H9 (cell line): ENCODE measurements around the gene CAMKK1. TPM values are rescaled to one million over a fixed set of nuclear protein-coding genes. Genes with fewer than 3 reads are reported as not detected.

Source experiments
- DNase-seq: peaks from one replicate; pipeline ENCODE4 v3.0.0-alpha.2; 2017
- H2AFZ ChIP-seq: one replicate; pipeline ENCODE4 v1.6.1; 2013; ENCODE audit warnings: mild to moderate bottlenecking, low read length, control low read depth, moderate library complexity
- H2AK5ac ChIP-seq: 2 replicates; pipeline ENCODE4 v1.6.1; 2013; ENCODE audit warnings: low read length, control low read depth, mixed read lengths; ENCODE audit not compliant: insufficient read length
- H2BK120ac ChIP-seq: one replicate; pipeline ENCODE4 v1.6.1; 2013; ENCODE audit warnings: low read depth, mild to moderate bottlenecking, low read length, control low read depth, inconsistent platforms; ENCODE audit not compliant: poor library complexity, severe bottlenecking
- H2BK12ac ChIP-seq: 2 replicates; pipeline ENCODE4 v1.6.1; 2013; ENCODE audit warnings: low read length, control low read depth, mixed read lengths, low read depth; ENCODE audit not compliant: insufficient read length
- H2BK15ac ChIP-seq: 2 replicates; pipeline ENCODE4 v1.6.1; 2013; ENCODE audit warnings: low read depth, low read length, control low read depth
- H2BK20ac ChIP-seq: one replicate; pipeline ENCODE4 v1.6.1; 2013; ENCODE audit warnings: low read depth, mild to moderate bottlenecking, low read length, control low read depth, inconsistent platforms; ENCODE audit not compliant: poor library complexity, severe bottlenecking
- H2BK5ac ChIP-seq: 2 replicates; pipeline ENCODE4 v1.6.1; 2013; ENCODE audit warnings: low read length, control low read depth, mixed read lengths; ENCODE audit not compliant: insufficient read length
- H3K14ac ChIP-seq: 2 replicates; pipeline ENCODE4 v1.6.1; 2013; ENCODE audit warnings: low read length, control low read depth; ENCODE audit not compliant: insufficient read depth
- H3K18ac ChIP-seq: 2 replicates; pipeline ENCODE4 v1.6.1; 2013; ENCODE audit warnings: low read depth, mild to moderate bottlenecking, mixed read lengths, low read length, control low read depth; ENCODE audit not compliant: insufficient read length
- H3K23ac ChIP-seq: 2 replicates; pipeline ENCODE4 v1.6.1; 2013; ENCODE audit warnings: low read length, control low read depth, mixed read lengths, low read depth; ENCODE audit not compliant: insufficient read length
- H3K23me2 ChIP-seq: 2 replicates; pipeline ENCODE4 v1.6.1; 2013; ENCODE audit warnings: low read depth, mild to moderate bottlenecking, mixed read lengths, low read length, control low read depth; ENCODE audit not compliant: insufficient read length, poor library complexity, severe bottlenecking
- H3K27ac ChIP-seq: 2 replicates; pipeline ENCODE4 v1.5.1; 2013; ENCODE audit warnings: low read length, control low read depth, mixed read lengths, low read depth; ENCODE audit not compliant: insufficient read length
- H3K27me3 ChIP-seq: 2 replicates; pipeline ENCODE4 v1.6.1; 2013; ENCODE audit warnings: low read length, control low read depth, inconsistent platforms; ENCODE audit not compliant: insufficient read depth
- H3K4ac ChIP-seq: 2 replicates; pipeline ENCODE4 v1.6.1; 2013; ENCODE audit warnings: low read depth, mild to moderate bottlenecking, control low read depth, inconsistent platforms, low read length, moderate library complexity
- H3K4me1 ChIP-seq: 2 replicates; pipeline ENCODE4 v1.6.1; 2013; ENCODE audit warnings: low read length, control low read depth, inconsistent platforms; ENCODE audit not compliant: insufficient read depth
- H3K4me2 ChIP-seq: 2 replicates; pipeline ENCODE4 v1.6.1; 2013; ENCODE audit warnings: low read length, control low read depth, mixed read lengths; ENCODE audit not compliant: insufficient read length, insufficient read depth
- H3K56ac ChIP-seq: 2 replicates; pipeline ENCODE4 v1.6.1; 2013; ENCODE audit warnings: low read depth, mild to moderate bottlenecking, mixed read lengths, low read length, control low read depth; ENCODE audit not compliant: insufficient read length
- H3K79me1 ChIP-seq: 2 replicates; pipeline ENCODE4 v1.6.1; 2013; ENCODE audit warnings: low read depth, mild to moderate bottlenecking, moderate library complexity, low read length, control low read depth, inconsistent platforms; ENCODE audit not compliant: insufficient read depth, poor library complexity, severe bottlenecking
- H3K79me2 ChIP-seq: 2 replicates; pipeline ENCODE4 v1.6.1; 2013; ENCODE audit warnings: low read length, control low read depth, inconsistent platforms; ENCODE audit not compliant: insufficient read depth
- H3K9ac ChIP-seq: 2 replicates; pipeline ENCODE4 v1.6.1; 2013; ENCODE audit warnings: low read length, control low read depth, mixed read lengths; ENCODE audit not compliant: insufficient read length; ENCODE audit errors: extremely low read depth
- H3K9me3 ChIP-seq: one replicate; pipeline ENCODE4 v1.6.1; 2013; ENCODE audit warnings: low read depth, low read length, inconsistent platforms; ENCODE audit not compliant: control insufficient read depth
- H3T11ph ChIP-seq: one replicate; pipeline ENCODE4 v1.6.1; 2013; ENCODE audit warnings: mild to moderate bottlenecking, low read length, control low read depth, inconsistent platforms
- H4K20me1 ChIP-seq: one replicate; pipeline ENCODE4 v1.6.1; 2013; ENCODE audit not compliant: control insufficient read depth, insufficient read length, insufficient read depth
- H4K5ac ChIP-seq: 2 replicates; pipeline ENCODE4 v1.6.1; 2013; ENCODE audit warnings: low read depth, mild to moderate bottlenecking, mixed read lengths, low read length, control low read depth; ENCODE audit not compliant: insufficient read length
- H4K8ac ChIP-seq: replicated peaks from 2 replicates; pipeline ENCODE4 v1.6.1; 2013; ENCODE audit warnings: low read length, control low read depth, mixed read lengths, low read depth; ENCODE audit not compliant: insufficient read length
- H4K91ac ChIP-seq: 2 replicates; pipeline ENCODE4 v1.6.1; 2013; ENCODE audit warnings: low read depth, mild to moderate bottlenecking, moderate library complexity, mixed read lengths, low read length, control low read depth; ENCODE audit not compliant: insufficient read length
- H3K27ac Mint-ChIP-seq, 3 experiments: 2 replicates in 2 of 3; 3 replicates in 1 of 3; pipeline ENCODE4 v1.8.0; 2020 to 2021; ENCODE audit warnings: mixed read lengths in 3 of 3, mild to moderate bottlenecking in 1 of 3, moderate library complexity in 1 of 3
- H3K27me3 Mint-ChIP-seq: 2 replicates; pipeline ENCODE4 v1.8.0; 2021; ENCODE audit warnings: low read depth, mild to moderate bottlenecking, moderate library complexity, mixed read lengths
- H3K36me3 Mint-ChIP-seq, 3 experiments: 2 replicates in 2 of 3; 3 replicates in 1 of 3; pipeline ENCODE4 v1.8.0; 2020 to 2021; ENCODE audit warnings: low read depth in 3 of 3, mixed read lengths in 3 of 3; ENCODE audit not compliant: insufficient read depth in 1 of 3
- H3K4me1 Mint-ChIP-seq, 2 experiments: 2 replicates each; pipeline ENCODE4 v1.8.0; 2020; ENCODE audit warnings: mixed read lengths in 2 of 2
- H3K4me3 Mint-ChIP-seq, 2 experiments: 2 replicates in 1 of 2; 3 replicates in 1 of 2; pipeline ENCODE4 v1.8.0; 2020 to 2021; ENCODE audit warnings: mild to moderate bottlenecking in 2 of 2, mixed read lengths in 2 of 2, moderate library complexity in 1 of 2
- H3K9me3 Mint-ChIP-seq, 2 experiments: 2 replicates in 1 of 2; 3 replicates in 1 of 2; pipeline ENCODE4 v1.8.0; 2020; ENCODE audit warnings: mild to moderate bottlenecking in 2 of 2, mixed read lengths in 2 of 2, moderate library complexity in 1 of 2
- CTCF ChIP-seq: fragments of 200-600 bp; sonication (generic); conservative IDR thresholded peaks from 3 replicates; pipeline ENCODE4 v1.8.0; 2021; ENCODE audit warnings: antibody characterized with exemption, mild to moderate bottlenecking
- WGBS: extraction: QIAGEN DNeasy Blood & Tissue Kit; methylation state at CpG from one replicate; pipeline ENCODE4 v1.1.7; 2013; ENCODE audit warnings: missing lambda C conversion rate, low lambda C conversion rate, mixed read lengths; ENCODE audit not compliant: insufficient read length; ENCODE audit errors: extremely low coverage; 5-methylcytosine and 5-hydroxymethylcytosine counted together
- total RNA-seq: library from RNA; stranded (reverse); gene quantifications from 2 replicates; pipeline ENCODE4 v1.2.1, GENCODE V29; 2021

Gene CAMKK1
- total RNA-seq, 1 experiment from 2014 or later = 6.7 TPM

- no CpG with 5 or more reads among the region's 4 CpGs for WGBS
- Histone ChIP-seq H3K9ac (no peak overlapping the region), H3K18ac (no peak overlapping the region), H4K20me1 (no peaks in the 10 kb centered on the region), H4K8ac (no peak overlapping the region), H3K4me2 (no peak overlapping the region), H2AFZ (no peak overlapping the region), H3K4me1 (peaks cover 2% of the 10 kb centered on the region; the same call in 1 of the 2 replicates), H2BK20ac (no peak overlapping the region), H4K91ac (no peak overlapping the region), H3K23me2 (peaks cover 6% of the 10 kb centered on the region), H3K14ac (no peak overlapping the region), H3K9me3 (no peaks in the 10 kb centered on the region), H3K27me3 (no peaks in the 10 kb centered on the region; the same call in 1 of the 2 replicates), H2BK5ac (no peak overlapping the region), H3T11ph (no peak overlapping the region), H3K56ac (no peak overlapping the region), H3K79me1 (no peaks in the 10 kb centered on the region), H3K79me2 (no peaks in the 10 kb centered on the region), H2AK5ac (no peak overlapping the region), H2BK12ac (no peak overlapping the region), H2BK120ac (no peak overlapping the region), H3K23ac (no peak overlapping the region), H4K5ac (no peak overlapping the region), H3K27ac (no peak overlapping the region), H3K4ac (no peak overlapping the region), H2BK15ac (no peak overlapping the region)
- no peak for TF ChIP-seq CTCF
- Mint-ChIP-seq H3K4me1 (peaks cover 32 to 54% of the 10 kb centered on the region in 2 experiments), H3K27me3 (peaks cover 12% of the 10 kb centered on the region), H3K9me3 (no peaks in the 10 kb centered on the region), H3K4me3 (no peak overlapping the region), H3K27ac (no peak overlapping the region), H3K36me3 (no peaks in the 10 kb centered on the region)
- DNase-seq = no peak
These were observed 2.0 kb downstream of the CAMKK1 start for GRCh38 chr17:3890878-3891219.
